HG03354 (cell line): ENCODE data around the gene RUFY4.
"Not testable (repeated sequence)": the region's sequence is repeated elsewhere in the genome, so short reads cannot be mapped to it uniquely, and the experiment has no call there.

Experiments used
- ATAC-seq: cut with Tn5 transposase; IDR thresholded peaks from one replicate; pipeline ENCODE4 v1.9.1; 2021; ENCODE audit warnings: mild to moderate bottlenecking; ENCODE audit not compliant: unreplicated experiment, poor library complexity, severe bottlenecking

Gene RUFY4

GRCh38 chr2:218079943-218080913 lies 11.2 kb downstream of the RUFY4 start:
- ATAC-seq = no peak

GRCh38 chr2:218081063-218081462 lies 12.0 kb downstream of the RUFY4 start:
- peak; percentile 94 for ATAC-seq

GRCh38 chr2:218081695-218082094 lies 12.6 kb downstream of the RUFY4 start:
- no peak for ATAC-seq

- ATAC-seq = no peak
Measured at GRCh38 chr2:218082586-218083351, 13.7 kb downstream of the RUFY4 start.

- no peak for ATAC-seq
Measured at GRCh38 chr2:218083352-218083676, 14.3 kb downstream of the RUFY4 start.

GRCh38 chr2:218086478-218086877 lies 17.4 kb downstream of the RUFY4 start:
- no peak for ATAC-seq

- ATAC-seq = no peak
Measured at GRCh38 chr2:218089259-218089658, 20.2 kb downstream of the RUFY4 start.

- ATAC-seq = no peak
Measured at GRCh38 chr2:218091746-218092145, 22.7 kb downstream of the RUFY4 start.

- no peak for ATAC-seq
Measured at GRCh38 chr2:218093879-218094278, 24.8 kb downstream of the RUFY4 start.

GRCh38 chr2:218095853-218096252 lies 26.8 kb downstream of the RUFY4 start:
- ATAC-seq = no peak

GRCh38 chr2:218097975-218098374 lies 28.9 kb downstream of the RUFY4 start:
- no peak for ATAC-seq

GRCh38 chr2:218108834-218109233 lies 39.8 kb downstream of the RUFY4 start:
- not testable (repeated sequence) for ATAC-seq

GRCh38 chr2:218121789-218122188 lies 52.7 kb downstream of the RUFY4 start:
- not testable (repeated sequence) for ATAC-seq

- not testable (repeated sequence) for ATAC-seq
Measured at GRCh38 chr2:218122286-218122685, 53.2 kb downstream of the RUFY4 start.

GRCh38 chr2:218123986-218124385 lies 54.9 kb downstream of the RUFY4 start:
- ATAC-seq = no peak

GRCh38 chr2:218125095-218125494 lies 56.0 kb downstream of the RUFY4 start:
- no peak for ATAC-seq

GRCh38 chr2:218125626-218126080 lies 56.6 kb downstream of the RUFY4 start, which contains the start of gene CXCR2:
TSS of gene CXCR2 (plus strand) at chr2:218126028. CDS start at chr2:218134802, 8,774 bp downstream.
- ATAC-seq = no peak

GRCh38 chr2:218127929-218128455 lies 58.9 kb downstream of the RUFY4 start:
- ATAC-seq = no peak

- ATAC-seq = no peak
Measured at GRCh38 chr2:218128781-218129457, 59.9 kb downstream of the RUFY4 start.
